ENCODE data around the gene GUCY2D.
A peak's percentile ranks its signal among the peaks of the same experiment; 100 is the strongest.

The GUCY2D gene

GRCh38 chr17:7995724-7996123 is 6.7 kb upstream of the GUCY2D start:
- POLR2A ChIA-PET = interaction anchor here (1.5 kb wide), 1 partner anchor 66 kb away, joined by 3 read pairs; no protein-coding TSS in a partner anchor
- DNase-seq (ENCODE audit: extremely low spot score) = no peak
- TF ChIP-seq FOXK2 (IDR thresholded peaks at IDR 0.05) = no peak
- TF ChIP-seq L3MBTL2 (conservative IDR thresholded peaks at IDR 0.05) = no peak
- TF ChIP-seq FOXM1 (IDR thresholded peaks at IDR 0.05; ENCODE audit: borderline replicate concordance) = no peak
- TF ChIP-seq SUZ12 (IDR thresholded peaks at IDR 0.05) = no peak
- TF ChIP-seq FOXA1 (IDR thresholded peaks at IDR 0.05) = no peak
- CTCF ChIA-PET = no interaction called here

- TF ChIP-seq FOXM1 (IDR thresholded peaks at IDR 0.05; ENCODE audit: borderline replicate concordance) (no peak), PKNOX1 (IDR thresholded peaks at IDR 0.05) (no peak), ARNT (IDR thresholded peaks at IDR 0.05) (no peak), CTBP1 (IDR thresholded peaks at IDR 0.05; ENCODE audit: borderline replicate concordance) (no peak), ELF4 (IDR thresholded peaks at IDR 0.05) (no peak), TARDBP (IDR thresholded peaks at IDR 0.05) (no peak), BHLHE40 (IDR thresholded peaks at IDR 0.05; ENCODE audit: borderline replicate concordance) (no peak), L3MBTL2 (conservative IDR thresholded peaks at IDR 0.05) (no peak), SP1 (IDR thresholded peaks at IDR 0.05) (no peak), HDGF (IDR thresholded peaks at IDR 0.05; ENCODE audit: borderline replicate concordance) (no peak), LEF1 (IDR thresholded peaks at IDR 0.05; ENCODE audit: borderline replicate concordance) (no peak), FOXK2 (IDR thresholded peaks at IDR 0.05) (no peak), ZNF384 (IDR thresholded peaks at IDR 0.05) (no peak), FOXA1 (IDR thresholded peaks at IDR 0.05) (no peak), SUZ12 (IDR thresholded peaks at IDR 0.05) (no peak), NFRKB (IDR thresholded peaks at IDR 0.05) (no peak)
- ChIA-PET POLR2A (interaction anchor here (1.0 to 1.5 kb wide), 2 partner anchors 64 to 82 kb away, joined by 3 read pairs; partner anchors contain the start of gene RNF227), CTCF (interaction anchor here (0.5 to 1.4 kb wide), 7 partner anchors 10 to 601 kb away, joined by 3 to 6 read pairs (median 4); no protein-coding TSS in a partner anchor)
- peak; percentile 59 for DNase-seq (ENCODE audit: extremely low spot score)
These were observed 5.2 kb upstream of the GUCY2D start for GRCh38 chr17:7997186-7997585.

GRCh38 chr17:8002721-8003593 is 542 bp downstream of the GUCY2D start:
- DNase-seq (ENCODE audit: extremely low spot score) = no peak
- ChIA-PET POLR2A (no interaction called here), CTCF (interaction anchor here (0.6 to 0.7 kb wide), 2 partner anchors 7 to 259 kb away, joined by 3 to 4 read pairs; no protein-coding TSS in a partner anchor)
- no peak for TF ChIP-seq ZNF384 (IDR thresholded peaks at IDR 0.05)
- TF ChIP-seq FOXA1 (IDR thresholded peaks at IDR 0.05) = no peak
- no peak for TF ChIP-seq PKNOX1 (IDR thresholded peaks at IDR 0.05)
- no peak for TF ChIP-seq ARNT (IDR thresholded peaks at IDR 0.05)
- TF ChIP-seq CTBP1 (IDR thresholded peaks at IDR 0.05; ENCODE audit: borderline replicate concordance) = no peak

GRCh38 chr17:8003594-8004181 is 1.3 kb downstream of the GUCY2D start:
- no peak for TF ChIP-seq CTBP1 (IDR thresholded peaks at IDR 0.05; ENCODE audit: borderline replicate concordance)
- TF ChIP-seq FOXA1 (IDR thresholded peaks at IDR 0.05) = no peak
- no peak for TF ChIP-seq FOXK2 (IDR thresholded peaks at IDR 0.05)
- TF ChIP-seq SP1 (IDR thresholded peaks at IDR 0.05) = no peak
- no peak for TF ChIP-seq TARDBP (IDR thresholded peaks at IDR 0.05)
- TF ChIP-seq L3MBTL2 (conservative IDR thresholded peaks at IDR 0.05) = no peak
- no peak for TF ChIP-seq ELF4 (IDR thresholded peaks at IDR 0.05)
- TF ChIP-seq NFRKB (IDR thresholded peaks at IDR 0.05) = no peak
- no peak for TF ChIP-seq ZNF384 (IDR thresholded peaks at IDR 0.05)
- no peak for TF ChIP-seq FOXM1 (IDR thresholded peaks at IDR 0.05; ENCODE audit: borderline replicate concordance)
- TF ChIP-seq HDGF (IDR thresholded peaks at IDR 0.05; ENCODE audit: borderline replicate concordance) = no peak
- no peak for TF ChIP-seq PKNOX1 (IDR thresholded peaks at IDR 0.05)
- no peak for TF ChIP-seq LEF1 (IDR thresholded peaks at IDR 0.05; ENCODE audit: borderline replicate concordance)
- no peak for TF ChIP-seq ARNT (IDR thresholded peaks at IDR 0.05)
- no peak for TF ChIP-seq SUZ12 (IDR thresholded peaks at IDR 0.05)
- ChIA-PET CTCF (interaction anchor here (1.6 kb wide), 1 partner anchor 14 kb away, joined by 5 read pairs; no protein-coding TSS in a partner anchor), POLR2A (no interaction called here)
- DNase-seq (ENCODE audit: extremely low spot score) = no peak

- CTCF ChIA-PET = interaction anchor here (1.6 kb wide), 1 partner anchor 15 kb away, joined by 5 read pairs; no protein-coding TSS in a partner anchor
- POLR2A ChIA-PET = no interaction called here
- DNase-seq (ENCODE audit: extremely low spot score) = no peak
- no peak for TF ChIP-seq LEF1 (IDR thresholded peaks at IDR 0.05; ENCODE audit: borderline replicate concordance)
- TF ChIP-seq SP1 (IDR thresholded peaks at IDR 0.05) = no peak
- no peak for TF ChIP-seq HDGF (IDR thresholded peaks at IDR 0.05; ENCODE audit: borderline replicate concordance)
- TF ChIP-seq BHLHE40 (IDR thresholded peaks at IDR 0.05; ENCODE audit: borderline replicate concordance) = no peak
- no peak for TF ChIP-seq TARDBP (IDR thresholded peaks at IDR 0.05)
- no peak for TF ChIP-seq ZNF384 (IDR thresholded peaks at IDR 0.05)
- TF ChIP-seq CTBP1 (IDR thresholded peaks at IDR 0.05; ENCODE audit: borderline replicate concordance) = no peak
- TF ChIP-seq FOXK2 (IDR thresholded peaks at IDR 0.05) = no peak
- no peak for TF ChIP-seq FOXA1 (IDR thresholded peaks at IDR 0.05)
- no peak for TF ChIP-seq SUZ12 (IDR thresholded peaks at IDR 0.05)
- TF ChIP-seq FOXM1 (IDR thresholded peaks at IDR 0.05; ENCODE audit: borderline replicate concordance) = no peak
- TF ChIP-seq NFRKB (IDR thresholded peaks at IDR 0.05) = no peak
- TF ChIP-seq L3MBTL2 (conservative IDR thresholded peaks at IDR 0.05) = no peak
- TF ChIP-seq ELF4 (IDR thresholded peaks at IDR 0.05) = no peak
- TF ChIP-seq ARNT (IDR thresholded peaks at IDR 0.05) = no peak
These were observed 2.5 kb downstream of the GUCY2D start for GRCh38 chr17:8004899-8005298.
